HG02973 (cell line): Measurements from ENCODE around the gene GRID1.

Experiments used
- ATAC-seq: cut with Tn5 transposase; IDR thresholded peaks from one replicate; pipeline ENCODE4 v1.9.1; 2021; ENCODE audit warnings: moderate library complexity; ENCODE audit not compliant: unreplicated experiment

GRID1 gene

GRCh38 chr10:85600744-85601081, 765.9 kb downstream of the GRID1 start:
- no peak for ATAC-seq

DNA sequence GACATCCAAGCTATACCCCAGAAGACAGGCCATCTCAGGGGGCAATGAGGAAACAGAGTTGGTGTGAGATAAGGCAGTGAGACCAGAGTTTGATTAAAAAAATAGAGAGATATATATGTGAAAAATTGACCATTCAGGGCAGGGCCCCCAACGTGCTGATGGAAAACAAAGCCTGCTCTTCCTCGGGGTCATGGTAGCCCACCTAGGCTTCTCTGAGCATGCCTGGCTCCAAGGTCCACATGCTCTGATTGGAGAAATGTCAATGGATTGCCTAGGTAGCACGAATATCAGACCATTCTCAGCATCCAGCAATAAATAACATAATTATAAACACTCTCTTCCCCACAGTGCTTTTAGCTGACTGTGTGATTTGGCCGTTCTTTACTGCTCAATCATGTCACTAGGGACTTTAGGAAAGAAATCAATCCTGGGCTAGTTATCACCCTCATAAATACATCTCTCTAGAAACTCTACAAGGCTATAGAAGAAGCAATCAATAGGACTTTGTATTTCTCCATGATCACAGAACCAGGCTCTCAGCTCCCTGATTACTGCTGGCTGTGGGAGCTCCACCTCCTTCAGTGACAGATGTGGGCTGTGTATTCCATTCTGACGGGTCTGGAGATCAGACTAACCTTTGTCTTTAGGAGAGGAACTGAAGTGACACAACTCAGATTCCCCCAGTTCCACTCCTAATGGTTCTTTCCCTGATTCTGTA, 766.4 kb downstream of the GRID1 start:
- ATAC-seq = no peak

DNA sequence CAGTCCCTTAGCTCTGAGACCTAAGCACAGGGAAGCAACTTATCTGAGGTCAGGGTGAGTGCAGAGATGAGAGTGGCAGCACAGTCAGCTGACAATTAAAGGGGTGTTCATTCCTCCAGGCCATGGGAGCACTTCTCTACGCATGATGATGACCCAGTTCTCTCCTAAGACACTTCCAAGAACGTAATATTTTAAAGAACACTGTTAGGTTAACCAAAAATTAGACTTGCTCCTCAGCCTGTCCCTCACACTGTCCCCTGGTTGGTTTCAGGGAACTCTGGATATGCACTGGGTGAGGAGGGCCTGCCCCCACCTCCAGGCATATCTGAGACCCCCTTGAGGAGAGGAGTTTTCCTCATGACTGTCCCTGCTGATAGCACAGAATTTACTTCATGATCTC, 767.5 kb downstream of the GRID1 start:
- ATAC-seq = no peak

- ATAC-seq = no peak
Measured at GRCh38 chr10:85598646-85599045, 767.9 kb downstream of the GRID1 start.

DNA sequence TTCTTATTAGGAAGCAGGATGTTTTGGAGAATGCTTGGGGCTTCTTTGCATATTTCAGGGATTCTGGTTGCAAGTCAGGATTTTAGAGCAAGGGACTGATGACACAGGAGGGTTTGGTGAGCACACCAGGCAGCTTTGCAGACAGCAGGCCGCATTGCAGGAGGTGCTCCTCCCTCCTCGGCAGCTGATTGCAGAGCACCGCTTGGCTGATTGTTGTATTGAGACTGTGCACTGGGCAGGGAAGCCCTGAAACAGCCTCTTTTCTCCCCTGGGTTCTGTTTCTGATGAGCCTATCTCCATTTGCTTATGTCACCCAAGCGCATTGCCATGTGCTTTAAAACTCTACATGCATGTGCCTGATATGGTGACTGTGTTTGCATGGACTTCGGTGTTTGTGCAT, 769.6 kb downstream of the GRID1 start:
- ATAC-seq = no peak

DNA sequence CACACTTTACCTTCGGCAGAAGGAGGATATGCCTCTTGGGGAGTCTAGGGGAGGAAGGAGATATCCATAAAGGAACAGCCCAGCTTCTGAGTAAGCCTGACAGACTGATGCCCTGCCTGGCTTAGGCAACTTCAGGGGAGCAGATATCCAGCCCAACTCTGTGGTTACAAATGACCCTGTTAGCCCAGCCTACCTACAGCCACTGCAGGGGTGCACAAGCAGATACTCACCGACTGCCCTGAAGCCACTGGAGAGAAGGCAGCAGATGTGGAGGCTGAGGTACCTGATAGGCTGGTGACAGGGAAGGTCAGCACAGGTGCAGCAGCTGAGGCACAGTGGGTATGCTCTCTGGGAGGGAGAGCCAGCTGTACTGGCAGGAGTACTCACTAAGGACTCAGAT, 770.2 kb downstream of the GRID1 start:
- ATAC-seq = no peak

DNA sequence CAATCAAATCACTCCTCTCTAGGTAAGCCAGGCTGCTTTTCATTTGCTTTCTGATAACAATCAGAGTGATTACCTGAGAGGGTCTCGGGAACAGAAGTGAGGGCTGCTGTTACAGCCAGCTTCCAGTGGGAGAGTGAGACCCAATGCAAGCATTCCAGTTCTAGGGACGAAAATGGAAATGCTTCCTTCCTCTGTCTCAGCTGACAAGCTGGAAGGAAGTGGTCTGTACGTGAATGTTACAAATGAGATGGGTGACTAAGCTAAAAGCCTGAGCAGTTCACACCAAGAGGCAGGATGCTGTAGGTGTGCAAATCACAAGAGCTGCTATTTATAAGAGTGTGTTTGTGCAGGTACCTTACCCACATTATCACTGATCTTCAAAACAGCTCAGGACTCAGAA, 772.4 kb downstream of the GRID1 start:
- no peak for ATAC-seq

DNA sequence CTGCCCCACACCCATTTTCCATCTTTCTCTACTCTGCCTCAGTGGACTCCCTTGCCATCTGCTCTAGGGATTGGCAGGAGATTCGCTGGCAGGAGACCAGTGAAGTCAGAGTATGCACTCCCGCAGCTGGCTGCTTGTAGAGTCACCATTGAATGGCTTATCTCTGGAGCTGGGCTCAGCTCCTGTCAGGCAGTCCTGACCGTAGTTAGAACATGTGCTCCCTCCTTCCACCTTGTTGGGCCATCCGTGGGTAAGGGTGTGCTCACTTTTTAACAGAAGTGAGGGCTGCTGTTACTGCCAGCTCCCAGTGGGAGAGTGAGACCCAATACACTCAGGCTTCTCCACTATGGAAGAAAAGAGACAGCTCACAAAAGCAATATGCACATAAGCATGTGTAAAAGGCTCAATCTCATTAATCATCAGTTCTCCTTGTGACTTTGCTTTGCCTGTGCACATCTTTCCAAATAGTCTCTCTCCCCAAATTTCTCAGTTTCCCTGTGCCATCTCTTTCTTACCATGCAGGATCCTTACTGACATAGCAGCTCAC, 773.3 kb downstream of the GRID1 start:
- no peak for ATAC-seq

DNA sequence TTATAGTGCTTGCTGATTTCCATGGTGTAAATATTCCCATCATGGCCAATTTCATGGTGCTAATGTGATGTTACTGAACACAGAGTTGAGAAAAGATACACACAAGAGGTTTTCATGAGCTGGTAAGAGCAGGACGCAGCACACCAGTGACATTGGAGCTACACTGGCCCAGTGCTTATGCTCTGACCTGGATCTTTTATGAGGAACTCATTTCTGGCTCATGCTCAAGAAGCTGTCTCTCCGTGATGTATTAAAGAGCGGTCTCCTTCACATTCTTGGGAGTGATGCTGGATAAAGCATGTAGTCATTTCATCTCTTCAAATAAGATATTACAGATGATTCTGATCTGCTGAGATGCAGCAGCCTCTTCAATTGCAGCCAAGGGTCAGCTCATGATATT, 785.2 kb downstream of the GRID1 start:
- ATAC-seq = no peak

DNA sequence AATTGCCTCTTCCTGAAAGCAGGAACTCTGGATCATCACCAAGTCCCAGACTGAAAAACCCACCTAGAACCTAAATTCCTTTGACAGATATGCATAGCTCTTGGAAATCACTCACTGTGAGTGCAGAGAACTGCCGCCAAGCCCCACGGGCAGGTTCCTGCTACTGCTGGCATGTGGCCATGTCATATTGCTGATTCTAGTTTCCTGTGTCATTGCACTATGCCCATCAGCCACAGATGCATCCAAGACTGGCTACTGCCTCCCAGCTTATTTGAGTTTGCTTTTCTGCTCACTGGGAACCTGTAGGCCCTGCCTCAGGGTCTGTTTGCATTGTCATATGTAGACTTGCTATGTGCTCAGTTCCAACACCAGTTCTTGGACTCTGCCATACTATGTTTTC, 786.0 kb downstream of the GRID1 start:
- no peak for ATAC-seq

- ATAC-seq = no peak
Measured at GRCh38 chr10:85578860-85579259, 787.7 kb downstream of the GRID1 start.

DNA sequence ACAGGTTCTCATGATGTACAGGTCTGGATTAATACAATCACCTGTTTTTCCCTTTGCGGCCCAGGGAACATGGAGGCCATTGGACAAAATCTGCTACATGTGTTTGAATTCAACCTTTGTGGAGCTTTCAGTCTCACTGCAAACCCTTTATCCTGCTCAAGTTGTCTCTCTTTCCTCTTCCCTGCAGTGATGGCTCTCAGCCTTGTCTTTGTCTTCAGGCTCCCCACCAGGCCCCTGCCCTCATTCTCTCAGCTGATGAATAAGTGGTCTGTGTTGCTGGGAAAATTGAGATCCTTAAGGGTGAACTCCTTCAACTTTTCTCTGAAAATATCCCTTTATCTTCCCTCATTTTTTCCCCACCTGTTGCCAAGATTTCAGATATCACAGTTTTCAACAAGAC, 791.2 kb downstream of the GRID1 start:
- ATAC-seq = no peak

- ATAC-seq = no peak
Measured at GRCh38 chr10:85570871-85571270, 795.7 kb downstream of the GRID1 start.

DNA sequence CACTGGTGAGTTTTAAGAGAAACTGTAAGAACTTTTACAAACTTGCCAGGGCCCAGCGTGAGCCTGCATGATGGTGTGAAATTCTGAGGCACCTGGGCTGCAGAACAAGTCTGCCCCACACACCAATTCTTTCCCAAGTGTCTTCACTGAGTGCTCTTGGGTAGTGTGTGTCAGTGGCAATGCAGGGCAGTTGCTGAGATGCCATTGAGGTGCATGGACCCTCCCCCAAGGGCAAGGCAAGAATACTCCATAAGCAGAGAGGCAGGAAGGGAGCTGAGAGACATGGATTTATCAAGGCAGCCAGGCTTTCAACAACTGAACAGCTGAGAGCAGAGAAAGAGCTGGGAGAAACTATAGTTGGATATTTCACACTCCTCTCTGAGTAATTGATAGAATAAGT, 801.2 kb downstream of the GRID1 start:
- ATAC-seq = no peak

GRCh38 chr10:85558533-85558932, 808.1 kb downstream of the GRID1 start:
- ATAC-seq = no peak

DNA sequence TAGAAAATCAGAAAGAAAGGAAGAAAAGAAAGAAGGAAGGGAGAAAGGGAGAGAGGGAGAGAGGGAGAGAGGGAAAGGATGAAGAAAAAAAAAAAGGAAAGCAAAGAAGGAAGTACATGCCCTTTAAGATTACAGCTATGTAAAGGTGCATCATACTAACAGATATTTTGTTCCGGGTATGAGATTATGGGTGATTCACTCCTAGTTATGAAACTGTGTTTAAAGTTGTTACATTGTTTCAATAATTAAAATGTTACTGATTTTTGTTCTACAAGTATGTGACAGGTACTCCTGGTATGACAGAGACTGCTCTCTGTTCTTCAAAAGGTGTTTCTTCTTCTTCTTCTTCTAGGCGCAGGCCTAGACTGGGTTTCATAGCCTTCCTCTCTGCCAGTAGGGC, 808.9 kb downstream of the GRID1 start:
- ATAC-seq = no peak

- ATAC-seq = no peak
Measured at GRCh38 chr10:85557077-85557476, 809.5 kb downstream of the GRID1 start.
